H1 (cell line): ENCODE measurements around the gene SLC25A21. TPM values are rescaled to one million over a fixed set of nuclear protein-coding genes. Genes with fewer than 3 reads are reported as not detected.

Source experiments
- CTBP2 ChIP-seq: IDR thresholded peaks from 2 replicates; pipeline ENCODE4 v1.7.0; 2011; ENCODE audit warnings: borderline replicate concordance, mild to moderate bottlenecking, moderate library complexity, mixed read lengths, low read length; ENCODE audit not compliant: insufficient read depth, insufficient read length
- EGR1 ChIP-seq: IDR thresholded peaks from 2 replicates; pipeline ENCODE4 v1.6.1; 2011; ENCODE audit warnings: low read depth, low read length, borderline replicate concordance
- MAX ChIP-seq: IDR thresholded peaks from 2 replicates; pipeline ENCODE4 v1.6.1; 2012; ENCODE audit warnings: inconsistent platforms
- POLR2A ChIP-seq, 2 experiments: IDR thresholded peaks; 1 replicate in 1 of 2; 2 replicates in 1 of 2; pipeline ENCODE4 v1.6.1; 2011; ENCODE audit warnings: low read depth in 2 of 2, low read length in 2 of 2, mild to moderate bottlenecking in 2 of 2; ENCODE audit errors: control extremely low read depth in 1 of 2
- SUZ12 ChIP-seq: fragments of 200-600 bp; sonication (generic); IDR thresholded peaks from 2 replicates; pipeline ENCODE4 v1.6.1; 2012; ENCODE audit warnings: mild to moderate bottlenecking, inconsistent platforms, low read length, moderate library complexity, mixed read lengths
- ZNF274 ChIP-seq: IDR thresholded peaks from 2 replicates; pipeline ENCODE4 v1.7.0; 2012; ENCODE audit warnings: low read length, borderline replicate concordance; ENCODE audit errors: extremely low read depth
- polyA plus RNA-seq, 7 experiments: library from polyadenylated mRNA; depleted of rRNA in 3 of 7; stranded (reverse) in 5 of 7; unstranded in 2 of 7; fragments of >200 nt in 5 of 7; fragments of 200-250 nt in 2 of 7; gene quantifications; 1 replicate in 5 of 7; 2 replicates in 1 of 7; 4 replicates in 1 of 7; pipeline versions ENCODE4 v1.2.1 to v1.2.3, GENCODE V29; 2011 to 2013; ENCODE audit warnings: missing spikeins in 2 of 7, mixed read lengths in 2 of 7
- total RNA-seq: library from RNA; stranded (reverse); fragmentation: NEBNext Ultra II Directional; extraction: Animal tissue kit (Norgen Biotek cat#: 25700); gene quantifications from 2 replicates; pipeline ENCODE4 v1.2.1, GENCODE V29; 2021

The SLC25A21 gene
- total and polyA plus RNA-seq, 2 of the 8 experiments (the other 6 are each of a cell fraction or from before 2014, with no cell fraction given): 6.9 to 15.7 TPM

GRCh38 chr14:36773558-36773957, 398.8 kb downstream of the SLC25A21 start (continued):
- TF ChIP-seq EGR1: no peak
- TF ChIP-seq CTBP2: no peak
- TF ChIP-seq MAX: no peak
- TF ChIP-seq ZNF274: no peak
- no peak for TF ChIP-seq POLR2A (IDR thresholded peaks at IDR 0.05; ENCODE audit: control extremely low read depth in 1 of 2, low read depth in 2 of 2, low read length in 2 of 2)
- TF ChIP-seq SUZ12: no peak
